Right lobe of liver (tissue), 4 donors: ENCODE results near the gene CDH8.

ENCODE experiments used
- CTCF ChIP-seq, 4 donors: fragments of 200-600 bp in 3 of 4; fragments of 450-650 bp in 1 of 4; IDR thresholded peaks; one replicate each; pipeline versions ENCODE4 v1.5.1 to v1.8.0; 2016 to 2022; ENCODE audit warnings: antibody characterized with exemption in 4 of 4, mild to moderate bottlenecking in 2 of 4
- POLR2A ChIP-seq: fragments of 450-650 bp; IDR thresholded peaks from one replicate; pipeline ENCODE4 v1.6.1; 2017; ENCODE audit warnings: antibody characterized with exemption, mild to moderate bottlenecking
- donor health status: DM: no; HTN: no; CAD: no.
- donor health status: DM: no; HTN: no; CAD: no.
- donor health status: DM: no; HTN: yes; CAD: no.

- TF ChIP-seq CTCF (IDR thresholded peaks at IDR 0.05) = no peak
- TF ChIP-seq POLR2A = no peak
Measured at GRCh38 chr16:61908426-61908825, 127.8 kb downstream of the CDH8 start.
